Epithelial cell of prostate (primary cell): ENCODE data around the gene TM9SF4.
A peak's percentile ranks its signal among the peaks of the same experiment; 100 is the strongest.
"Not testable (repeated sequence)": the region's sequence is repeated elsewhere in the genome, so short reads cannot be mapped to it uniquely, and the experiment has no call there.

Experiments
- DNase-seq: peaks from one replicate; pipeline ENCODE4 v3.0.0-alpha.2; 2011; ENCODE audit warnings: low read depth, low spot score
- H3K27ac ChIP-seq: fragments of 450-650 bp; 2 replicates; pipeline ENCODE4 v1.5.1; 2017; ENCODE audit warnings: mild to moderate bottlenecking

The TM9SF4 gene

DNA sequence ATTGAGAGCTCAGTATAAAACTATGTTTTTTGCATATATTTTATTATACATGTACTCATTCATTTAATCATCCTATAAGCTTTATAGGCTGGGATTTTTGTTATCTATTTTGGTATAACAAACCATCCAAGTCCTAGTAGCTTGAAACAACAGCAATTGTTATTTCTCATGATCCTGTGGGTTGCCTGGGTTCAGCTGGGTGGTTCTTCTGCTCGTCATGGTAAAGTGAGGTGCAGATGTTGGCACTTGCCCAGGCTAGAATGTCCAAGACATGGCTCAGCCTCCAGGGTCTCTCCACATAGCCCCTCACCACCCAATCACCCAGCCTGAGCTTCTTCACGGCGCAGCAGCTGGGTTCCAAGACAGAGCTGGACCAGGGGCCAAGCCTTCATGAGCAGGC, 20.8 kb upstream of the TM9SF4 start:
- no peak for DNase-seq
- no peak overlapping the region for H3K27ac ChIP-seq

GRCh38 chr20:32089637-32090362, 19.7 kb upstream of the TM9SF4 start:
- H3K27ac ChIP-seq: no peak overlapping the region

DNA sequence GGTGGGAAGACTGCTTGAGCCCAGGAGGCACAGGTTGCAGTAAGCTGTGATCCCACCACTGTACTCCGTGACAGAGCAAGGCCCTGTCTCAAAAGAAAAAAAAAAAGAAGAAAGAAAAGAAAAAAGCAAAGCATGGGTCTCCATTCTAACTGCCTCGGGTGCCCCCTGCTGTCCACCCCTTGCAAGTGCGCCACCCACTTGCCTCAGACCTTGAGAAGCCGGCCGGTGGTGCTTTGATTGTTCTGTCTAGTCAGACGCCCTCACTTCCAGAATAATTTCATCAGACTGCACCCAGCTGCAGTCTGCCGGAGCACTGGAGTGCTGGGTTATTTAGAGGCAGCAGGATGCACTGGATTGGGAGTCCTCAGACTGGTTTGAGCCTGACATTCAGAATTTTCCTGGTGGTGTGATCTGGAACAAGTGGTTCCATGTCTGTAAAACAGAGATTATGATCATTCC, 17.6 kb upstream of the TM9SF4 start:
- no peak for DNase-seq
- H3K27ac ChIP-seq: no peak overlapping the region

More at GRCh38 chr20:32089637-32090362, 19.7 kb upstream of the TM9SF4 start:
- DNase-seq: no peak

- DNase-seq: no peak
- H3K27ac ChIP-seq: no peak overlapping the region
These were observed 10.7 kb upstream of the TM9SF4 start for GRCh38 chr20:32098786-32099185.

- DNase-seq: no peak
These were observed 611 bp upstream of the TM9SF4 start for GRCh38 chr20:32108814-32109391.

GRCh38 chr20:32110173-32110704, 725 bp downstream of the TM9SF4 start:
- peak overlapping the region; percentile 93 for H3K27ac ChIP-seq
- no peak for DNase-seq

More at GRCh38 chr20:32108814-32109391, 611 bp upstream of the TM9SF4 start:
- H3K27ac ChIP-seq: peak overlapping the region; percentile 93

GRCh38 chr20:32110727-32111126, 1.2 kb downstream of the TM9SF4 start:
- no peak for DNase-seq
- no peak overlapping the region for H3K27ac ChIP-seq

- no peak for DNase-seq
- no peak overlapping the region for H3K27ac ChIP-seq
These were observed 1.7 kb downstream of the TM9SF4 start for GRCh38 chr20:32111156-32111686.

DNA sequence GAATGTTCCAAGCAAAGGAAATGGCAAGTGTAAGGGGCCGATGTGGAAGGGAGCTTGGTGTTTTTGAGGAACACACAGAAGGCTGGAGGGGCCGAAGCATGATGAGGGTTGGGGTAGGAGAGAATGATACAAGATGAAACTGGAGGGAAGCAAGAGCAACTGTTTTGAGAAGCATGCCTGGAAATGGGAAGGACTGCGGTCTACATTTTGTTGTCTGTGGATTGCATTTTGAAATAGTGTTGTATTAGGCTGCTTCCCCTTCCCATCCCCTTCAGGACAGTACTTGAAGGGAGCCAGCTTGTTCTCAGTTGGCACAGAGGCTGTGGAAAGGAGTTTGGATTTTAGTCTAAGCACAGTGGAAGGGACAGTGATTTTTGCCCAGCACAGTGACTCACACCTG, 2.2 kb downstream of the TM9SF4 start:
- no peak for DNase-seq
- no peak overlapping the region for H3K27ac ChIP-seq

DNA sequence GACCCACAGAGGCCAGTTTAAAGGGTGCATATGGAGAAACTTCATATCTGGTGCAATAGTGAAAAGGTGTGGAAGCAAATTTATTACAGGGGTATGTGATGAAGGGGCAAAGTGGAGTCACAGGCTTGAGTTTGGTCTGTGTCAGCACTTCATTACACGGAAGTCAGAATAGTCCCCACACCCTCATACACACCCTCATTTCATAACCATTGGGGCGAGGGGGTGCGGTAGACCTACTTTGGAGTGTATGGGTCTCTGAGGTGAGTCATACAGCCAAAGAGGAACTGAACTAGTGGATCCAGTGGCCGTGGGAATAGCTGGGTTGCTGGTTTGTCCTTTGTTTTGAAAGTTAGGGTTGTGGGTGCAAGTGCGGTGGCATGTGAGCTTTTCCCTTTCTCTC, 3.3 kb downstream of the TM9SF4 start:
- DNase-seq: no peak
- no peak overlapping the region for H3K27ac ChIP-seq

GRCh38 chr20:32113591-32114260, 4.2 kb downstream of the TM9SF4 start:
- no peak overlapping the region for H3K27ac ChIP-seq
- no peak for DNase-seq

DNA sequence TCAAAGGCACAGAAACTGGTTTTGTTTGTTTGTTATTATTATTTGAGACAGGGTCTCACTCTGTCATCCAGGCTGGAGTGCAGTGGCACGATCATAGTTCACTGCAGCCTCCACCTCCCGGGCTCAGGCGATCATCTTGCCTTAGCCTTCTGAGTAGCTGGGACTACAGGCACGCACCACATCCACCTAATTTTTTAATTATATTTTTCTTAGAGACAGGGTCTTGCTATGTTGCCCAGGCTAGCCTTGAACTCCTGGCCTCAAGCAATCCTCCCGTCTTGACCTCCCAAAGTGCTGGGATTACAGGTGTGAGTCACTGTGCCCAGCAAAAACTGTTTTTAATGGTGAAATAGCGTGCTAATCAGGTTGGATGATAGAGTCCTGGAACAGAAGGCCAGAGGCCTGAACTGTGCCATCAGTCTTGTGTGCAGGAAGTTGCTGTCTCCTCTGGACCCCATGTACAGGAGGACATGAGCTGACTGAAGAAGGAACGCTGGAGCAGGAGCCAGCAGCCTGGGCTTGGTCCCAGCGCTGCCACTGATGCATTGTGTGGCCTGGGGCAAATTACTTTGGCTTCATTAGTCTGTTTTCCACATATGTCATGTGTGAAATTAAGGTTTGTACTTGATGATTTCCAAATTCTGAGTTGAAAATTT, 4.9 kb downstream of the TM9SF4 start:
- no peak for DNase-seq
- H3K27ac ChIP-seq: no peak overlapping the region

DNA sequence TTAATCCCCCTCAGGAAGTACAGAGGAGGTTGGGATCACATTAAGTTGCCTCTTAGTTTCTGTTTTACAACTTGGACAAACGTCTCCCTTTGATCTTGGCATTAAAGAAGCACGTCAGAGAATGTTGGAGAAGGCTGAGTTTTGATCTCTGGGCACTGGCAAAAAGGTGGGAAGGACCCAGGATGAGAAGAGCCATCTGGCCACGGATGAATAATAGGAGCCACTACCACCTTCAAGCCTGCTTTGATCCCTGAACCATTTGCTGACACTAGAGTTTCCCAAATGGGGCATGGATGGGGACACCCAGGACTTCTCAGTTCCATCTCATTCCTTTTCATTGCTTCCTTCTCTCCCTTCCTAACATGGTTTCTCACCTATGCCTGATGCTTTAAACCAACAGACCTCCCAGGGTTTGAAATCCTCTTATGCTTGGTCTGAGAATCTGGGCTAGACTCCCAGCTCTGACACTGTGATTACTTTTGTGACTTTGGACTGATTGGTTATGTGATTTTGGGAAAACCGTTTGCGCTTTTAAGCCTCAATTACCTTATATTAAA, 5.8 kb downstream of the TM9SF4 start:
- no peak for DNase-seq
- H3K27ac ChIP-seq: no peak overlapping the region

GRCh38 chr20:32116079-32116521, 6.6 kb downstream of the TM9SF4 start:
- H3K27ac ChIP-seq: no peak overlapping the region
- no peak for DNase-seq

- DNase-seq, H3K27ac ChIP-seq: not testable (repeated sequence)
These were observed 7.3 kb downstream of the TM9SF4 start for GRCh38 chr20:32116796-32117195.

GRCh38 chr20:32118427-32118826, 8.9 kb downstream of the TM9SF4 start:
- H3K27ac ChIP-seq, DNase-seq: not testable (repeated sequence)

GRCh38 chr20:32119734-32120133, 10.2 kb downstream of the TM9SF4 start:
- no peak for DNase-seq

DNA sequence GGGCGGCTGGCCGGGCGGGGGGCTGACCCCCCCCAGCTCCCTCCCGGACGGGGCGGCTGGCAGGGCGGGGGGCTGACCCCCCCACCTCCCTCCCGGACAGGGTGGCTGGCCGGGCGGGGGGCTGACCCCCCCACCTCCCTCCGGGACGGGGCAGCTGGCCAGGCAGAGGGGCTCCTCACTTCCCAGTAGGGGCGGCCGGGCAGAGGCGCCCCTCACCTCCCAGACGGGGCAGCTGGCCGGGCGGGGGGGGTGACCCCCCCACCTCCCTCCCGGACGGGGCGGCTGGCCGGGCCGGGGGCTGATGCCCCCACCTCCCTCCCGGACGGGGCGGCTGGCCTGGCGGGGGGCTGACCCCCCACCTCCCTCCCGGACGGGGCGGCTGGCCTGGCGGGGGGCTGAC, 12.4 kb downstream of the TM9SF4 start:
- not testable (repeated sequence) for DNase-seq, H3K27ac ChIP-seq

More at GRCh38 chr20:32119734-32120133, 10.2 kb downstream of the TM9SF4 start:
- H3K27ac ChIP-seq: no peak overlapping the region

GRCh38 chr20:32123088-32123487, 13.6 kb downstream of the TM9SF4 start:
- no peak for DNase-seq
- H3K27ac ChIP-seq: no peak overlapping the region

- DNase-seq: no peak
- H3K27ac ChIP-seq: no peak overlapping the region
These were observed 15.5 kb downstream of the TM9SF4 start for GRCh38 chr20:32124916-32125454.
